ENCODE results near the gene C11orf21.

The C11orf21 gene

DNA sequence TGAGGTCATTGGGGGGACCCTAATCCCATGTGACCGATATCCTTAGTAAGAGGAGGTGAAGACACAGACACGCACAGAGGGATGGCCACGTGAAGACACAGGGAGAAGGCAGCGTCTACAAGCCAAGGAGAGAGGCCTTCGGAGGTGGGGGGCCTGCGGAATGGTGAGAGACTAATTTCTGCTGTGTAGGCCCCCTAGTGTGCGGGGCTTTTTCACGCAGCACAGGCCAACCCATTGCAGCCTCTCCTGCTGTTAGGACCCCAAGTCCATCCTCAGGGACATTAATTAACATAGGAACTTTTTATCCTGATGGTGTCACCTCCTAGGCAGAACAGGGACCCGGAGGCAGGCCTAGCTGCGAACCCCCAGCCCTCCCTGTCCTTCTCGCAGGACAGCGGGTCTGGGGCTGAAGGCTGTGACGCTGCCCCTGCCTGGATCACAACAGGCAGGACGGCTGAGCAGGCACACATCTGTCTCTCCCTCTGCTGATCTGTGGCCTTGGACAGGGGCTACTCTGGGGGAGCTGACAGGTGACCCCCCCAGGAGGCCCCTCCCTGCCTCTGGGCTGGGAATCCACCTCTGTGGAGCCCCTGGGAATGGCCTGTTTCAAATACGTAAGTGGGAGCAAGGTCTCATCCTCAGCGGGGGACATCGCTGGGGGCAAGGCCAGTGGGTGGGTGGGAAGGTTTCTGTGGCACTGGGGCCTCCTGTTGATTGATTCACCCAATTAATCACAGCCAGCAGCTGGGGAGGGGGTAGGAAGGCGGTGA is 39.2 kb downstream of the C11orf21 start:
- no peak overlapping the region for H3K4me3 ChIP-seq (ENCODE audit: low read depth, low read length)

DNA sequence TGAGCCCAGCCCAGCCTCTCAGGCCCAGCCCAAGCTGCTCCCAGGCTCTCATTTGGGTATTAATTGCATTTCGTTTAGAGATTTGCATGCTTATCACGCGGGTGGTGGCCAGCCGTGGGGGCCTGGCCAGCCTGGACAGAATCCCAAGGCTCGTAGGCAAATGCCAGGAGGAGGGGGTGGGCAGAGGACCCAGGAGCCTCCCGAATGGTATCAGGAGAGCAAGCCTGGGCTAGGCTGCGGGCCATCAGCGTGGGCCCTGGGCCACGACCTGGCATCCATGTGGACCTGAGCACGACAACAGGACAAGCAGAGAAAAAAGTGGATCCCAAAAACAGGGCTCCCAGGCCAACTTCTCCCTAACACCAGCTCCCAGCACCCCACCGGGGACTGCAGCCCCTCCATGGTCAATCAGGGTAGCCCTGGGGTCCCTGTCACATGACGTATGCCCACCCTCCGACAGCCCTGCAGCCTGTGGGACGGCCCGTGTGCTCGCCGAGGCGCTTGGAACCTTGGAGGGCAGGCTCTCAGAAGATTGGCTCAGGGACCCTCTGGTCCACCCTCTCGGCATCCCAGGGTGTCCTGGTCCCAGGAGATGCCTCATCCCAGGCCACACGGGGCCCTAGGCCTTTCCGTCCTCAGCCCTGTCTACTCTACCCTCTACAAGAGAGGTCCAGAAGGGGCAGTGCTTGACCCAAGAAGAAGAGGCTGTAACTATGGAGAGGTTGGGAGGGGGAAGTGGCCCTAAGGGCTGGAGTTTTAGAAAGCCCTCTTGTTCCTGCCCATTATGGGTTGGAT is 40.1 kb downstream of the C11orf21 start:
- H3K4me3 ChIP-seq (ENCODE audit: low read depth, low read length), result no peak overlapping the region

DNA sequence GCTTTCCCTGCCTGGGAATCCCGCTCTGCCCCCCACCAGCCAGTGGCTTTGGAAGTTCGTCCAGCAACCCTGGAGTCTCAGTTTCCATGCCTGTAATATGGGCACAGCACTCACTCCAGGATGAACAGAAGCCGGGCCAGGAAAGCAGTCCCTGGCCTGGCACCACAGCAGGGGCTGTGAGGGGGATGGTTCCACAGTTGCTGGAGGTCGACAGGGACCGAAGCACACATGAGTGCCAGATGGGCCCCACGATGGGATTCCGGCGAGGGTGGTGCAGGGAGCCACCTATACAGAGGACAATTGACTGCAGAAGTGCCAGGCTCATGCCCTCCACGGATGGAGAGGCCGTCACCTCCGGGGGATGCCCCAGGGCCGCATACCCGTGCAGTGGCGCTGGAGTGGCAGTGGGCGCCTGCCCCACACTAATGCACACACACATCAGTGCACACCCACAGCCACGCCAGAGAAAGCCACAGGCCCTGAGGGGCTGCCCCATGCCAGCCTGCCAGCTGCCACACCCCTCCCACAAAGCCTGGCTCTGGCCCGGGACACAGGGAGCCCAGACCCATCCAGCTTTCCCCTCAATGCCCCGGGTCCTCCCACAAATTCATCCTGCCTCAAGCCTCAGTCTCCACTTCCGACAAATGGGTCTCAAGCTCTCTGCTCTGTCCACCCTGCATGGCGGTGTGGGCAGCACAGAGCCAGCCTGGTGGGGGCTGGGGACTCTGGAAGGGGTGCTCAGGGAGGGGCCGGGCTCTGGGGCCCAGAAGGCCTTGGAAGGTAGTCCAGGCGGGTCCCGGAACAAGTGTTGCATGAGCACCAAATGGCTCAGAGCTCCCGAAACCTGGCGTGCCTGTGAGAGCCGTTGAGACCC is 41.0 kb downstream of the C11orf21 start:
- H3K4me3 ChIP-seq (ENCODE audit: low read depth, low read length), result no peak overlapping the region

DNA sequence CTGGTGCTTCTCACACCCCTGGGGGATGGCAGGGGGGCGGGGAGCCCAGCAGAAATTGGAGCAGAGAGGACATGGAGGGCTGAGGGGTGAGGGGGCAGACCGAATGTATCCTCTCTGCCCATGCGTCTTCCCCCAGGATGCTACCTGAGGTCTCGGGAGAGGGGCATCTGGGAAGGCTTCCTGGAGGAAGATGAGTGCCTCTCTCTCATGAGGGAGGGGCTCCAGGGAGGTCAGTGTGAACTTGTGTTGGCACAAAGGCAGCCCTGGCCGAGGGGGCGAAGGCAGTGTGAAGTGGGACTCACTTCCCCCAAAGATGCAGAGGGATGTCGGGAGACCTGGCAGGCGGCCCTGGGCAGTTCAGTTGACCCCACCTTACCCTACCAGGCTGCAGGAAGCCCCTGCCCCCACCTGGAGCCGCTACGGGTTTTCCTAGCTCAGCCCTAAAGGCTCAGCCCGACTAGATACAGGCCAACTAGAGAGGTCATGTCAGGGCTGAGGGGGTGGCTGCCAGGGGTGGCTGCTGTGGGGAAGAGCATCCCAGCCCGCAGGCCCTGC is 41.7 kb downstream of the C11orf21 start:
- no peak overlapping the region for H3K4me3 ChIP-seq (ENCODE audit: low read depth, low read length)

DNA sequence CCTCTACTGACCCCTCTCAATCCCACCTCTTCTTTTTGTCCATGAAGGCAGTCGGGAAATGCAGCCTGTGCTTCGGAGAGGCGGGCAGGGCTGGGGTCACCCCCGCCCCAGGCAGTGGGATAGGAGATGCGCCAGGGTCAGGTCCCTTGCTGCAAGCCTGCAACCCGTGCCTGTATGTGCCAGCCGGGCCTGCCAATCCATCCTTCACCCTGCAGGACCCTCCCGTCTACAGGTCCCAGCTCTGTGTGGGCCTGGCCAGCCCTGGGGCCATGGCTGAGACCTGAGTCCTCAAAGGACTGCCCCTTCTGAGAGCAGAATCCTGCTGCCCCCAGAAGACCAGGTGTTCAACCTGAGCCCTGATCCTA is 42.3 kb downstream of the C11orf21 start:
- no peak overlapping the region for H3K4me3 ChIP-seq (ENCODE audit: low read depth, low read length)

DNA sequence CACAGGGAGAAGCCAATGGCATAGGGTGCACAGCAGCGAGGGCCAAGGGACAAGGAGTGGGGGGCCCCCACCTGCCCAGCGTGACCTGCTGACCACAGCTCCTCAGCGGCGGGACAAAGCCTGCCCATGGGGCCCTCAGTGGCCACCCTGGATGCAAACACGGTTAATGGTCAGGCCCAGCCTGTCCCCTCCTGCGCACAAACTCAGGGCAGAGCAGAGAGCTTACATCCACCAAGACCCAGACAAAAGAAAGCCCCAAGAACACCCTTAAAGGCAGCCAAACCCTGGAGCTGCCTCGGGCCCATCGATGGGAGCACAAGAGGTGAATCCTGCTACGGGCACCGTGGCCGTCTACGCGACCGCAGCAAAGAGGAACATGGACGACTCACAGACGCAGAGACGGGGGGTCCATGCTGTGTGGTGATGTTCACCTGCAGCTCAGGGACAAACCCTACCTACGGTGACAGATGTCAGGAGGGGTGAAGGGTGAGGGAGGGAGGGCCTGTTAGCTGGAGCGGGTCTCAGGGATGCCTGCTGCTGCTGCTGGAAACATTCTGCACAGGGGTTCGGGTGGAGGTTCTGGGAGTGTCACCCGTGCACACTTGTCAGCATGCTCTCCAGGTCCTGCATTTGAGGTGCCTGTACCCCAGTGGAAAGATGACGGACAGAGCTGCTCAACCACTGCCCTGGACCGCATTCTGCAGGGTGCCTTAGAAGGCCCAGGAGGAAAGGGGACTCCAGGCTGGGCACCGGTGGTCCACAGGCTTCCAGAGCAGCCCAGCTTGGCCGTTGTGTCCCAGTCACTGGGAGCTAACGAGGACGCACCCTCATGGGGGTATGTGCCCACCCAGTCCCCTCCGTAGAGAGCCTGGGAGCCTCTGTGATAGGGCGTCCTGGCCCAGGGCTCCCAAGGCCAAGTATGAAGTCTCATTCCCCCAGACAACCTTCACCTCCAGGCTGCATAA is 42.9 kb downstream of the C11orf21 start:
- no peak overlapping the region for H3K4me3 ChIP-seq (ENCODE audit: low read depth, low read length)

DNA sequence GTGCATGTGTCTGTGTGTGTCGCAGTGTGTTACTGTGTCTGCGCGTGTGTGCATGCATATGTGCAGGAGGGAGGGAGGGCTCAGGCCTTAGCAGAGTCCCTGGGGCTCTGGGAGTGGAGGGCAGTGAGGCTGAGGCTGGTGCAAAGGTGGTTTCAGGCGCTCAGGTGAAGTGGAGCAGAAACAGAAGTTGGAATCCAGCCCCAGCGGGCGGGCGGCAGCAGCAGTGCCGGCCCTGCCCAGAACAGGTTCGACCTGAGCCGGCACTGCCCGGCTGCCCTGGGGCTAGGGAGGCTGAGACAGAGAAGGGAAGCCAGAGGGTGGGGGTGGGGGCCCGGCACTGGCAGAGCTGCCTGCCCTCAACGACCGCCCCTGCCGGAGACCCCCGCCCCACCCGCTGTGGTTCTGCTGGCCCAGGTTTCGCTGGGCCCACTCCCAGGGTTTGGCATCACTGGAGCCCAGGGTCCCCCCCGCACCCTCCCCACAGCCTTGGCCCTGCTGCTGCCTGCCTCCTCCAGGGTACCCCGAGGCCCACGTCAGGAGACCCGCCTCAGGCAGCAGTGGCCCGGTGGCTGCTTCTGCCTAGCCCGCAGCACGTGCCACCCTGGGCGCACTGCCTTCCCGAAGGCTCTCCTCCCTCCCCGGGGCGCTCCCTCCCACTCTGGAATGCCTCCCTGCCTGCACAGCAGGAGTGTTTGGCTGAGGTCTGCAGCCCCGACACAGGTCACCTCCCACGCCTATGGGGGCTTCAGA is 44.6 kb downstream of the C11orf21 start:
- no peak overlapping the region for H3K4me3 ChIP-seq (ENCODE audit: low read depth, low read length)

DNA sequence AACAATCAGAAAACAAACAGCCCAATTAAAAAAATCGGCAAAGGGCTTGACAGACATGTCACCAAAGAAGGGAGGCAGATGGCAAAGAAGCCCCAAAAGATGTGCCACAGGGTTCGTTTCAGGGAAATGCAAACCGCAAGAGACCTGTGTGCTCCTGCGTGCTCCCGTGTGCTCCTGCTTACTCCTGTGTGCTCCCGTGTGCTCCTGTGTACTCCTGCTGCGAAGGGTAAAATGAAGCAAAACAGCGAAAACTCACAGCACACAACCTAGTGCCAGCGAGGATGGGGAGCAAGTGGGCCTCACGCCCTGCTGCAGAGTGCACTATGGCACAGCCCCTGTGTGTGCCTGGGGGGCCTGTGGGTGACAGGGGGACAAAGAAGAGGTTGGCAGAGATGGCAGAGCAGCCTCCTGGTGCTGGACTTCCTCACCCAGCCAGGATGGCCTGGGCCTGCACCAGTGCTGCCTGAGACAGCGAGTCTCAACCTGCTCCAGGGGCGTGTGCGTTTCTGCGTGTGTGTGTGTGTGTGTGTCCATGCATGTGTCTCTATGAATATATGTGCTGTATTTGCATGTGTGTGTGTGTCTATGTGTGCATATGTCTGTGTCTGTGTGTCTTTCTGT is 45.3 kb downstream of the C11orf21 start:
- H3K4me3 ChIP-seq (ENCODE audit: low read depth, low read length), result no peak overlapping the region

DNA sequence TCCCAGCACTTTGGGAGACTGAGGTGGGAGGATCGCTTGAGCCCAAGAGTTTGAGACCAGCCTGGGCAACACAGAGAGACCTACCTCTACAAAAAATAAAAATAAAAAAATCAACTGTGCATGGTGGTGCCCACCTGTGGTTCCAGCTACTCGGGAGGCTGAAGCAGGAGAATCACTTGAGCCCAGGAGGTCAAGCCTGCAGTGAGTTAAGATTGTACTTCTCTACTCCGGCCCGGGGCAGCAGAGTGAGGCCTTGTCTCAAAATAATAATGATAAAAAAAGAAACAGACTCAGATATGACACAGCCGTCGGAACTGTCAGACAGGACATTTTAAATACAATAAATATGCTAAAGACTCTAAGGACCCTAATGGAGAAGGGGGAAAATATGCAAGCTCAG is 49.7 kb downstream of the C11orf21 start:
- H3K4me3 ChIP-seq (ENCODE audit: low read depth, low read length), result no peak overlapping the region

DNA sequence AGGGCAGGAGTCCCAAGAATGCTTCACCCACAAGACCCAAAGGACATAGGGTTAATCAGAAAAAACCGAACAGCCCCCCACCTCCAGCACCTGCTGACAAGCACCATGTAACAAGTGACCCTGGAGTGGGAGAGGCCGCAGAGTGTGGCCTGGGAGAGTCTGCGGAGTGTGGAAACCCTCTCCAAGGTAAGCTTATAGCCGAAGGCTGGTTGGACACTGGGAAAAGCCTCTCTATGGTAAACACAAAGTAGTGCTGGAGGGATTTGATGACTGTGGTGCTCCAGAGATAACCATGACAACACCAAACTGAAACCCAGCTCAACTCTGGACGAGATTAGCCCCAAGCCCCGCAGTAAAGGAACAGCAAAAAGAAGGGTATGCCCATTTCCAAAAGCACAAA is 50.6 kb downstream of the C11orf21 start:
- no peak overlapping the region for H3K4me3 ChIP-seq (ENCODE audit: low read depth, low read length)

DNA sequence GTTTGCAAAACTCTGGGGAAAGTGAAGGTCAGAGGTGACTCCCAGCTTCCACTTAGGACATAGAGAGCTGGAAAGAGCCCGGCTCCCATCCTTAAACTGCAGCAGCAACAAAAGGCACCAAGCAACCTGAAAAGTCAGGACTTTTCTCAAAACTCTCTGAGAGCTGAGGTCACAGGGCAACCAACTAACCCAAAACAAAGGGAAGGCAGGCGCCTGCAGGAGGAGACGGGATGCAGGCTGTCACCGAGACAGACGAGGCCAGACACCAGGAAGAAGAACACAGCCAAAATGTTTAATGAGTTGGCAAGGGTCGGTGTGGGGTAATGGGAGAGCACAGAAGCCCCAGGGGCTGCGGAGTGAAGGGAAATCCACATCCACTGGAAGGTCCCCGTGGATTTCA is 51.2 kb downstream of the C11orf21 start:
- no peak overlapping the region for H3K4me3 ChIP-seq (ENCODE audit: low read depth, low read length)

DNA sequence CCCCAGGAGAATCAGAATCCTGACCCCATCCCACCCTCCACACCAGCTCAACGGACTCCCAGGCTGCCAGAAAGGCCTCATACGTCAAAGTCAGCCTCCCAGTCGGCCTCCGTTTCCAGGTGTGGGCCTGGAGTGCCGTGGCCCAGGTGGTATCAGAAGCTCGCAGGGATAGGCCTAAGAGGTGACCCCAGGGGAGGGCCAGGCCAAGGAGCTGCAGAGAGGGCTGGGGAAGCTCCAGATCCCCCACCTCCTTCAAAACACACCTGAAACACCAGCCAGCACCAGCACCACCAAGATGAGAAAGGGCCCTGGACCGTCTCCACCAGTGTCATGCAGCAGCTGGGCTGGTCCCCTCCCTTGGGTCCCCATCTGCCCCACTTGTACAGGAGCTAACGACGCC is 51.7 kb downstream of the C11orf21 start:
- H3K4me3 ChIP-seq (ENCODE audit: low read depth, low read length), result no peak overlapping the region

DNA sequence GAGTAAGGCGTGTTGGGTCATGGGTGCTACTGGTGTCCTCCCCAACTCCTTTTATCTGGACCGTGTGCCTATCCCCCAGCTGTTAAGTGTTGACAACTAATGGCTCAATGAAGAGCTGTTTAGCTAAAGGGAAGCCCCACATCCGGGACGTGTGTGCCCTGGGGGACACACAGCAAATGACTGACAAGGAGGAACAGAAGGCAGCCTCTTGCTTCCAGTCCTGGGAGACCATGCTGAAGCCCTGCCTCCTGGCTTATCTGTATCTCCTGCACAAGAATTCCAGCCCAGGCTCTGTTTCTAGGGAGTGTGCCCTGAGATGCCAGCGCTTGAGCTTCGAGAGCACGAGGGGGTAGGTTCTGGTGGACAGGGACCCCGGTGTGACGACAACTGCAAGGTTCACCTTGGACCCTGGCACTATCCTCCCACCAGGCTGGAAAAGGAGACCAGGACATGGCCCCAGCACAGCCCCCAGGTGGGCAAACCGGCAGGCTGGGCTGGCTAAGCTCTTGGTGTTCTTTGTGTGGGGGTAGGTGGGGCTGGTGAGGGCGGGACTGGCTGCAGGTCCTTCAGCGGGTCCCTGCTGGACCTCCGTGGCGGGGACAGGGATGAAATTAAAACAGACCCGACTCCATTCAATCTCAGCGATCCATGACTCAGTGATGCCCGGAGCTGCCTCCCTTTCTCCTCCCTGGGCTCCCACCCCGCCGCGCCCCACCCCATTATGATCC is 52.4 kb downstream of the C11orf21 start:
- no peak overlapping the region for H3K4me3 ChIP-seq (ENCODE audit: low read depth, low read length)

DNA sequence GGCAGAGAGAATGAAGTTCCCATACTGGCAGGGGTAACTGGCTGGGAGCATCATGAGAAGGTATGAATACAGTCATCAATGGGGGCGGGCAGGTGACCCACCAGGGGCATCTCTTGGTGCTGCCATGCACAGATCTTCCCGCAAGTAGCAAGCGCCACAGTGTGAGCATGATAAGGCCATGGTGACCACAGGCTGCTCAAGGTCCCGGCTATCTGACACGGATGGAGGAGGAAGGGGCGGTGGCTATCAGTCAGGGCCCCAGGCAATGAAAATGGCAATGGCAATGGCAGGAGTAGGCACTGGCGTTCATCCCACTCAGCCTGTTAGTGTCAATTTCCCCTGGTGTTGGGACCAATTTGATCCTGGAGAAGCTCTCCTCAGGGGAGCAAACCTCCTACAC is 53.0 kb downstream of the C11orf21 start:
- H3K4me3 ChIP-seq (ENCODE audit: low read depth, low read length), result no peak overlapping the region

DNA sequence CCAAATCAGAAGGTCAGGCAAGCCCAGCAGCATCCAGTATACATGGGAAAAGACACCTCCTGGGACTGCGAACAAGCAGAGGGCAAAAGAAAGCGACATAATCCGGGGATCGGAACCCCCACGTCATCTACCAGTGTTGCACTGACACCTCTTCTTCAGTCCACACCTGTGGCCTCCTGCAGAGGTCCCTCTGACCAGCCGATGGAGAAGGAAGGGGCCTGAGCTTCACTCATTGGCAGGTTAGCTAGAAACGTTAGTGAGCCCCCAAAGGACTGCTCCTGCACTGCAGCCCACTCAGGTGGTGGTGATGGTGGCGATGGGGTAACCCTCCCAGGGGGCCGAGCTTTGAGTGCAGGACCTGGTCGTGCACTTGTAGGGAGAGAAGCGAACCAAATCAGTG is 53.5 kb downstream of the C11orf21 start:
- H3K4me3 ChIP-seq (ENCODE audit: low read depth, low read length), result no peak overlapping the region

DNA sequence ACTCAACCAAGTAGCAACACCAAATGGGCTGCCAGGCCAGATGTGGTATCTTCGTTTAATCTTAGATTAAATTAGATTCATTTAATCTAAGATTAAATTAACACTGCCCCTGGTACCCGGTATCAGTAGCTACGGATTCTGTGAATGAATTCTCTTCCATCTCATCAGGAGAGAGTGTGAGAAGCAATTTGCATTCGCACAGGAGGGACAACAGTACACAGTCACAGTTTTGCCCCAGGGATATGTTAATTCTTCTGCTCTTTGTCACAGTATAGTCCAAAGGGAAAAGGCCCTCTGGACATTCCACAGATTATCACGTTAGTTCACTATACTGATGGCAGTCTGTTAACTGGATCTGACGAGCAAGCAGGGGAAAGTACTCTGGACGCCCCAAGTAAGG is 54.2 kb downstream of the C11orf21 start:
- no peak overlapping the region for H3K4me3 ChIP-seq (ENCODE audit: low read depth, low read length)

All from iPS-11a (cell line).